Measurements from ENCODE around the gene CFTR.
"Not testable (repeated sequence)": the region's sequence is repeated elsewhere in the genome, so short reads cannot be mapped to it uniquely, and the experiment has no call there.

Gene CFTR

GRCh38 chr7:117502331-117502730 lies 22.5 kb downstream of the CFTR start:
- no peak for DNase-seq

GRCh38 chr7:117505238-117505637 lies 25.4 kb downstream of the CFTR start:
- DNase-seq, result no peak

- DNase-seq, result no peak
Observed at GRCh38 chr7:117508676-117509075, 28.9 kb downstream of the CFTR start.

GRCh38 chr7:117517194-117517593 lies 37.4 kb downstream of the CFTR start:
- DNase-seq, result not testable (repeated sequence)

GRCh38 chr7:117530390-117530789 lies 50.6 kb downstream of the CFTR start:
- no peak for DNase-seq

GRCh38 chr7:117531595-117532244 lies 51.9 kb downstream of the CFTR start:
- DNase-seq, result no peak

- DNase-seq, result no peak
Observed at GRCh38 chr7:117538053-117538452, 58.2 kb downstream of the CFTR start.

- DNase-seq, result no peak
Observed at GRCh38 chr7:117544061-117544460, 64.2 kb downstream of the CFTR start.

- no peak for DNase-seq
Observed at GRCh38 chr7:117548035-117548434, 68.2 kb downstream of the CFTR start.

- DNase-seq, result no peak
Observed at GRCh38 chr7:117550625-117551024, 70.8 kb downstream of the CFTR start.

- DNase-seq, result no peak
Observed at GRCh38 chr7:117552660-117553059, 72.8 kb downstream of the CFTR start.

GRCh38 chr7:117555260-117555659 lies 75.4 kb downstream of the CFTR start:
- DNase-seq, result no peak

GRCh38 chr7:117559391-117559790 lies 79.6 kb downstream of the CFTR start:
- DNase-seq, result no peak

- DNase-seq, result no peak
Observed at GRCh38 chr7:117560030-117560429, 80.2 kb downstream of the CFTR start.

- DNase-seq, result no peak
Observed at GRCh38 chr7:117562759-117563158, 82.9 kb downstream of the CFTR start.

- no peak for DNase-seq
Observed at GRCh38 chr7:117564080-117564479, 84.3 kb downstream of the CFTR start.

GRCh38 chr7:117564627-117565026 lies 84.8 kb downstream of the CFTR start:
- no peak for DNase-seq

- DNase-seq, result no peak
Observed at GRCh38 chr7:117565226-117565625, 85.4 kb downstream of the CFTR start.

GRCh38 chr7:117567781-117568180 lies 88.0 kb downstream of the CFTR start:
- no peak for DNase-seq

GRCh38 chr7:117572856-117573620 lies 93.2 kb downstream of the CFTR start:
- DNase-seq, result no peak

- no peak for DNase-seq
Observed at GRCh38 chr7:117581424-117581823, 101.6 kb downstream of the CFTR start.

- no peak for DNase-seq
Observed at GRCh38 chr7:117582219-117582704, 102.4 kb downstream of the CFTR start.

- DNase-seq, result no peak
Observed at GRCh38 chr7:117587931-117588330, 108.1 kb downstream of the CFTR start.

GRCh38 chr7:117588352-117588794 lies 108.5 kb downstream of the CFTR start:
- no peak for DNase-seq

Measured in SHP77 (cell line).